Astrocyte of the spinal cord (primary cell): ENCODE measurements around the gene CCDC18.
"Not testable (repeated sequence)": the region's sequence is repeated elsewhere in the genome, so short reads cannot be mapped to it uniquely, and the experiment has no call there.

Source experiments
- DNase-seq: peaks from one replicate; pipeline ENCODE4 v3.0.0; 2011; ENCODE audit warnings: low read depth, low spot score
- H3K4me3 ChIP-seq: 2 replicates; pipeline ENCODE4 v1.5.1; 2011; ENCODE audit warnings: low read depth, mild to moderate bottlenecking, low read length, moderate library complexity
- CTCF ChIP-seq: IDR thresholded peaks from 2 replicates; pipeline ENCODE4 v1.5.1; 2012; ENCODE audit warnings: low read depth, mild to moderate bottlenecking, low read length, inconsistent platforms
- in situ Hi-C: cut with HindIII; loops from 2 replicates; pipeline ENCODE4 v1.10.0; 2017; ENCODE audit warnings: low sequenced_read_pairs

The CCDC18 gene

GRCh38 chr1:93154898-93155297 lies 25.6 kb upstream of the CCDC18 start:
- in situ Hi-C loops, result no loop called here
- no peak for TF ChIP-seq CTCF
- DNase-seq, result no peak
- no peak overlapping the region for H3K4me3 ChIP-seq

- H3K4me3 ChIP-seq, result no peak overlapping the region
- no peak for DNase-seq
- in situ Hi-C loops, result no loop called here
- TF ChIP-seq CTCF, result no peak
Observed at GRCh38 chr1:93155335-93155734, 25.2 kb upstream of the CCDC18 start.

- no peak for TF ChIP-seq CTCF
- no peak overlapping the region for H3K4me3 ChIP-seq
- in situ Hi-C loops, result no loop called here
- DNase-seq, result no peak
Observed at GRCh38 chr1:93159337-93159736, 21.2 kb upstream of the CCDC18 start.

GRCh38 chr1:93163314-93163713 lies 17.2 kb upstream of the CCDC18 start:
- in situ Hi-C loops, H3K4me3 ChIP-seq, DNase-seq: not testable (repeated sequence)

GRCh38 chr1:93164816-93165215 lies 15.7 kb upstream of the CCDC18 start:
- no peak for DNase-seq
- no peak overlapping the region for H3K4me3 ChIP-seq
- in situ Hi-C loops, result no loop called here
- no peak for TF ChIP-seq CTCF

- in situ Hi-C loops, H3K4me3 ChIP-seq, DNase-seq: not testable (repeated sequence)
Observed at GRCh38 chr1:93165895-93166294, 14.6 kb upstream of the CCDC18 start.

GRCh38 chr1:93167006-93167405 lies 13.5 kb upstream of the CCDC18 start:
- in situ Hi-C loops, result no loop called here
- no peak for DNase-seq
- TF ChIP-seq CTCF, result no peak
- no peak overlapping the region for H3K4me3 ChIP-seq

GRCh38 chr1:93170141-93170678 lies 10.3 kb upstream of the CCDC18 start:
- DNase-seq, H3K4me3 ChIP-seq, in situ Hi-C loops: not testable (repeated sequence)
